ENCODE results near the gene FGGY. TPM values are rescaled to one million over a fixed set of nuclear protein-coding genes. Genes with fewer than 3 reads are reported as not detected.

FGGY gene
- total RNA-seq, 4 donors from 2014 or later, result 20.6 to 138 (median 32.8) TPM

- Histone ChIP-seq H3K9me3 (no peaks in the 10 kb centered on the region), H3K4me1 (no peaks in the 10 kb centered on the region), H3K27me3 (no peaks in the 10 kb centered on the region), H3K36me3 (no peaks in the 10 kb centered on the region), H3K27ac (no peak overlapping the region), H3K4me3 (no peak overlapping the region)
- intact Hi-C loops (cut with DNase I; ENCODE audit: low total_unique reads), result no loop called here
- no peak for TF ChIP-seq POLR2A (IDR thresholded peaks at IDR 0.05)
- no peak for TF ChIP-seq CTCF (IDR thresholded peaks at IDR 0.05)
- DNase-seq, result no peak
Observed at GRCh38 chr1:59738591-59739015, 441.7 kb downstream of the FGGY start.

DNA sequence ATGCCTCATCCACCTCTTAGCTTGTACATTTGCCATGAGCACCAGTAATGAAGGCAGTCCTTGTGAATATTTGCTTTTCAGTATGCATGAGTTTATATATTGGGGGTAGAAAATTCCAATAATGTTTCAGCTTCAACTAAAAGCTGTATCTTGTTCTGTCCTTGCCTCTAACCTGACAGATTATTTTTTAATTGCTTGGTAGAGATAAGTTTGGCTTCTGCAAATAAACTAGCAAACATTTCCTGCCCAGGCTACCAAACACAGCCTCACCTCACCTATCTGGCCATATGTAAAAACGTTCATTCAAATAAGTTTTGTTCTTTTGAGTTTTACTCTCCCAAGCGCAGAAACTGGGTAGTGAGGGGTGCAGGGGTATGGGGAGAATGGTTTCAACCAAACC lies 442.2 kb downstream of the FGGY start:
- intact Hi-C loops (cut with DNase I; ENCODE audit: low total_unique reads), result no loop called here
- Histone ChIP-seq H3K27me3 (no peaks in the 10 kb centered on the region), H3K27ac (no peak overlapping the region), H3K4me1 (no peaks in the 10 kb centered on the region), H3K9me3 (no peaks in the 10 kb centered on the region), H3K36me3 (no peaks in the 10 kb centered on the region), H3K4me3 (no peak overlapping the region)
- no peak for DNase-seq
- no peak for TF ChIP-seq POLR2A (IDR thresholded peaks at IDR 0.05)
- no peak for TF ChIP-seq CTCF (IDR thresholded peaks at IDR 0.05)

GRCh38 chr1:59742526-59742925 lies 445.6 kb downstream of the FGGY start:
- no peaks in the 10 kb centered on the region for H3K36me3 ChIP-seq
- no peak for DNase-seq
- TF ChIP-seq CTCF (IDR thresholded peaks at IDR 0.05), result no peak
- no peak for TF ChIP-seq POLR2A (IDR thresholded peaks at IDR 0.05)
- H3K4me3 ChIP-seq, result no peak overlapping the region
- H3K4me1 ChIP-seq, result no peaks in the 10 kb centered on the region
- no peaks in the 10 kb centered on the region for H3K9me3 ChIP-seq
- intact Hi-C loops (cut with DNase I; ENCODE audit: low total_unique reads), result no loop called here
- H3K27me3 ChIP-seq, result no peaks in the 10 kb centered on the region
- peak overlapping the region; percentile 57 to 84 for H3K27ac ChIP-seq

GRCh38 chr1:59743324-59744091 lies 446.6 kb downstream of the FGGY start:
- no peak overlapping the region for H3K4me3 ChIP-seq
- TF ChIP-seq POLR2A (IDR thresholded peaks at IDR 0.05) (no peak), CTCF (IDR thresholded peaks at IDR 0.05) (no peak)
- H3K36me3 ChIP-seq, result no peaks in the 10 kb centered on the region
- no peaks in the 10 kb centered on the region for H3K4me1 ChIP-seq
- no peaks in the 10 kb centered on the region for H3K27me3 ChIP-seq
- intact Hi-C loops (cut with DNase I; ENCODE audit: low total_unique reads), result no loop called here
- peak overlapping the region; percentile 57 to 84 for H3K27ac ChIP-seq
- H3K9me3 ChIP-seq, result no peaks in the 10 kb centered on the region
- no peak for DNase-seq

DNA sequence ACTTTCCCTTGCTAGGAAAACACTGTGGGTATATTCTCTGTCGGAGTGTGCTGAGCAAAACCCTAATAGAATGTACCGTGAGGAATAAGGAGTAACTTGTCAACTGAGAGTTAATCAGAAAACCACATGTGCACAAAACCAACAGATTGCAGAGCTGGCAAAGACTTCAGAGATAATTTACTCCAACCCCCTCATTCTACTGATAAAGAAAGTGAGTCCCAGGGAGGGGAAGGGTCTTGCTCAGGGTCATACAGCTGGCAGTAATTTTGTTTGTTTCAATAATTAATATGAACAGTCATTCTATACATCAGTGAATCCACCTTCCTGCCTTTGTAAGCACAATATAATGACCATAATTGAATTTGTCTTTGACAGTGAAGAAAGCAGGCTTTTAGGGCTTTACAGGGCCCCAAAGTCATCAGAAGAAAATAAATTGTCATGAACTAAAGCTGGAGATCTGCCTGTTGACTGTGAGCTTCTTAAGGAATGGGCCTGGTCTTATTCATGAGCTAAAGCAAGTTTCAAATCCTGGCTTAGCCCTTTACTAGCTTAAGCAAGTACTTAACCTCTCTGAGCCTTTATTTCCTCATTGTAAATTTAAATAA lies 450.6 kb downstream of the FGGY start:
- TF ChIP-seq POLR2A (IDR thresholded peaks at IDR 0.05), result no peak
- DNase-seq, result no peak
- Histone ChIP-seq H3K27me3 (no peaks in the 10 kb centered on the region), H3K27ac (peak overlapping the region; percentile 54 to 64), H3K36me3 (no peaks in the 10 kb centered on the region), H3K9me3 (no peaks in the 10 kb centered on the region), H3K4me3 (no peak overlapping the region), H3K4me1 (peaks cover 0 to 7% of the 10 kb centered on the region in 2 donors)
- intact Hi-C loops (cut with DNase I; ENCODE audit: low total_unique reads), result no loop called here

All from uterus (tissue), 4 donors.